Measurements from ENCODE around the gene SUN1. TPM values are rescaled to one million over a fixed set of nuclear protein-coding genes. Genes with fewer than 3 reads are reported as not detected.

Gene SUN1
- total and polyA plus RNA-seq, 9 of the 15 experiments (the other 6 are each of a cell fraction or from before 2014, with no cell fraction given) = 36.8 to 132 (median 62.3) TPM

- Histone ChIP-seq H3K9me1 (ENCODE audit: control insufficient read depth, insufficient read depth, low read length) (peaks cover 21% of the 10 kb centered on the region), H3K4me1 (replicated peaks in 1 of 2; ENCODE audit: control insufficient read depth in 2 of 2, insufficient read depth in 2 of 2, low read length in 2 of 2) (peaks cover 22 to 44% of the 10 kb centered on the region in 2 experiments), H3K4me2 (ENCODE audit: insufficient read depth, low read length) (no peak overlapping the region), H4K20me1 (replicated peaks; ENCODE audit: control insufficient read depth, insufficient read depth, low read length) (peaks cover 43% of the 10 kb centered on the region; the same call in 1 of the 2 replicates), H3K79me2 (ENCODE audit: control insufficient read depth, insufficient read depth, low read length) (peaks cover 90% of the 10 kb centered on the region), H3K27me3 (ENCODE audit: control insufficient read depth in 2 of 2, insufficient read depth in 2 of 2, low read length in 2 of 2) (no peaks in the 10 kb centered on the region), H3K9ac (ENCODE audit: insufficient read depth in 1 of 2, low read depth in 2 of 2, low read length in 2 of 2) (no peak overlapping the region), H3K36me3 (ENCODE audit: control insufficient read depth, insufficient read depth, low read length) (peaks cover 43% of the 10 kb centered on the region; the same call in 2 of the 3 replicates), H2AFZ (ENCODE audit: low read depth, low read length) (no peak overlapping the region), H3K9me3 (replicated peaks; ENCODE audit: control insufficient read depth, insufficient read depth, low read depth, low read length) (no peaks in the 10 kb centered on the region), H3K27ac (ENCODE audit: extremely low read depth, low read depth, low read length) (no peak overlapping the region), H3K4me3 (no peak overlapping the region)
- POLR2A ChIA-PET = no interaction called here
- in situ Hi-C loops (cut with MboI) (no loop called here), intact Hi-C loops (cut with micrococcal nuclease) (loop anchor here (5.0 kb wide), 1 partner anchor 39 kb away; no protein-coding TSS in a partner anchor)
- WGBS (ENCODE audit: insufficient coverage, low coverage, missing lambda C conversion rate) = 91% methylated on average over 8 of the region's 8 CpGs
- ATAC-seq (no peak), FAIRE-seq (no peak), DNase-seq (ENCODE audit: extremely low read depth in 1 of 4, low spot score in 3 of 4) (no peak)
- TF ChIP-seq RFX1 (IDR thresholded peaks at IDR 0.05) (0 out of 2 replicates have a peak, but pooled peaks have one; percentile 7), ZNF77 (CRISPR knock-in tag; IDR thresholded peaks at IDR 0.05) (no peak)
- CTCF ChIA-PET (ENCODE audit: low intra/inter-chr PET ratio) = no interaction called here
- BruUV-seq (replicated peaks) = no TSS peak
Observed at GRCh38 chr7:833601-834258, 1.5 kb downstream of the SUN1 start.

GRCh38 chr7:834277-834676 lies 2.0 kb downstream of the SUN1 start:
- BruUV-seq (replicated peaks) = no TSS peak
- ATAC-seq = no peak
- in situ Hi-C loops (cut with MboI) (no loop called here), intact Hi-C loops (cut with micrococcal nuclease) (loop anchor here (5.0 kb wide), 1 partner anchor 38 kb away; no protein-coding TSS in a partner anchor)
- ChIA-PET POLR2A (no interaction called here), CTCF (ENCODE audit: low intra/inter-chr PET ratio) (no interaction called here)
- no peak for FAIRE-seq
- H3K4me2 ChIP-seq (ENCODE audit: insufficient read depth, low read length) = no peak overlapping the region
- no peaks in the 10 kb centered on the region for H3K27me3 ChIP-seq (ENCODE audit: control insufficient read depth in 2 of 2, insufficient read depth in 2 of 2, low read length in 2 of 2)
- no peaks in the 10 kb centered on the region for H3K9me3 ChIP-seq (replicated peaks; ENCODE audit: control insufficient read depth, insufficient read depth, low read depth, low read length)
- H3K27ac ChIP-seq (ENCODE audit: extremely low read depth, low read depth, low read length) = no peak overlapping the region
- H3K4me1 ChIP-seq (replicated peaks in 1 of 2; ENCODE audit: control insufficient read depth in 2 of 2, insufficient read depth in 2 of 2, low read length in 2 of 2) = peaks cover 22 to 44% of the 10 kb centered on the region in 2 experiments
- H3K79me2 ChIP-seq (ENCODE audit: control insufficient read depth, insufficient read depth, low read length) = peaks cover 84% of the 10 kb centered on the region
- H3K4me3 ChIP-seq = no peak overlapping the region
- peaks cover 38% of the 10 kb centered on the region; the same call in 1 of the 2 replicates for H4K20me1 ChIP-seq (replicated peaks; ENCODE audit: control insufficient read depth, insufficient read depth, low read length)
- H2AFZ ChIP-seq (ENCODE audit: low read depth, low read length) = no peak overlapping the region
- H3K9me1 ChIP-seq (ENCODE audit: control insufficient read depth, insufficient read depth, low read length) = peaks cover 21% of the 10 kb centered on the region
- peaks cover 48% of the 10 kb centered on the region; the same call in 2 of the 3 replicates for H3K36me3 ChIP-seq (ENCODE audit: control insufficient read depth, insufficient read depth, low read length)
- H3K9ac ChIP-seq (ENCODE audit: insufficient read depth in 1 of 2, low read depth in 2 of 2, low read length in 2 of 2) = 0 out of 4 replicates have a peak overlapping the region, but pooled peaks of 1 of the 2 experiments have one; percentile 17
- DNase-seq (ENCODE audit: extremely low read depth in 1 of 4, low spot score in 3 of 4) = no peak
- 94% methylated on average over 7 of the region's 12 CpGs for WGBS (ENCODE audit: insufficient coverage, low coverage, missing lambda C conversion rate)
- TF ChIP-seq SRSF9 (IDR thresholded peaks at IDR 0.05; ENCODE audit: borderline replicate concordance, low read depth, low read length) = no peak
- no peak for TF ChIP-seq ATF1 (CRISPR knock-in tag; IDR thresholded peaks at IDR 0.05)
- no peak for TF ChIP-seq ATF1 (tag; IDR thresholded peaks at IDR 0.05)
- no peak for TF ChIP-seq HES1 (IDR thresholded peaks at IDR 0.05; ENCODE audit: low read depth)
- TF ChIP-seq ZNF324 (CRISPR knock-in tag; IDR thresholded peaks at IDR 0.05) = no peak
- TF ChIP-seq E2F1 (CRISPR knock-in tag; IDR thresholded peaks at IDR 0.05) = no peak
- TF ChIP-seq RBFOX2 (IDR thresholded peaks at IDR 0.05; ENCODE audit: low read depth, low read length) = no peak
- TF ChIP-seq TAF9B (IDR thresholded peaks at IDR 0.05; ENCODE audit: partially characterized antibody) = no peak
